ENCODE results near the gene TLE6.

DNA sequence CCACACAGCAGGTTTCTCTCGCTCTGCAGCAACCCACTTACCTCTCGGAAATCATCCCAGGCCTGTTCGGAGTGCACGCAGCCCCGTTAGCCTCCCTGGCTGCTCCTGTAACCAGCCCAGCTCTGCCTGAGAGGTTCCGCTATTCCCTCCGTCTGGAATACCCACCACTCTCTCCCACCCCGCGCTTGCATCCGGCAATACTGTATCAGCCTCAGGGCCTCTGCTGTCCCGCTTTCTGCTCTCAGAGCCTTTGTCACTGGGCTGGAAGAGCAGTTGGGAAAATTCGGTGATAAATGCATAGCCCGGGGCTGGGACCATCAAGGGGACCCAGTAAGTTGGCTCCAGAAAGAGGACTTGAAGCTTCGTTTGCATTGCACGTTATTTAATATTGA is 759 bp upstream of the TLE6 start:
- TF ChIP-seq BHLHE40 (IDR thresholded peaks at IDR 0.05; ENCODE audit: borderline replicate concordance): no peak
- no peak for TF ChIP-seq CTBP1 (IDR thresholded peaks at IDR 0.05; ENCODE audit: borderline replicate concordance)
- no peak for TF ChIP-seq FOXA1 (IDR thresholded peaks at IDR 0.05)
- no peak for TF ChIP-seq TARDBP (IDR thresholded peaks at IDR 0.05)
- no peak for TF ChIP-seq SP1 (IDR thresholded peaks at IDR 0.05)
- TF ChIP-seq FOXM1 (IDR thresholded peaks at IDR 0.05; ENCODE audit: borderline replicate concordance): no peak
- TF ChIP-seq LEF1 (IDR thresholded peaks at IDR 0.05; ENCODE audit: borderline replicate concordance): no peak
- no peak for TF ChIP-seq ELF4 (IDR thresholded peaks at IDR 0.05)
- TF ChIP-seq ZNF384 (IDR thresholded peaks at IDR 0.05): no peak
